Mesenteric fat pad (tissue), 1 donor: ENCODE results near the gene SRD5A1. TPM values are rescaled to one million over a fixed set of nuclear protein-coding genes. Genes with fewer than 3 reads are reported as not detected.

ENCODE experiments used
- DNase-seq: peaks from one replicate; pipeline ENCODE4 v3.0.0-alpha.2; 2020; ENCODE audit warnings: low spot score
- total RNA-seq: library from RNA; stranded (reverse); fragmentation: NEBNext Ultra II Directional; extraction: Animal tissue kit (Norgen Biotek cat#: 25700); gene quantifications from one replicate; pipeline ENCODE4 v1.2.1, GENCODE V29; 2021
- donor health status: DM: yes; HTN: yes; CAD: no.

SRD5A1 gene
- total RNA-seq, 1 donor from 2014 or later, result 3.8 TPM

- DNase-seq, result no peak
Observed at GRCh38 chr5:6682239-6682638, 49.0 kb downstream of the SRD5A1 start.

GRCh38 chr5:6683241-6683640 lies 50.0 kb downstream of the SRD5A1 start:
- no peak for DNase-seq

- DNase-seq, result no peak
Observed at GRCh38 chr5:6684075-6684474, 50.8 kb downstream of the SRD5A1 start.

- DNase-seq, result no peak
Observed at GRCh38 chr5:6686501-6686900, 53.3 kb downstream of the SRD5A1 start.

GRCh38 chr5:6686915-6687409 lies 53.7 kb downstream of the SRD5A1 start:
- DNase-seq, result no peak

- no peak for DNase-seq
Observed at GRCh38 chr5:6687505-6687904, 54.3 kb downstream of the SRD5A1 start.

- no peak for DNase-seq
Observed at GRCh38 chr5:6692906-6693305, 59.7 kb downstream of the SRD5A1 start.

GRCh38 chr5:6698696-6699095 lies 65.5 kb downstream of the SRD5A1 start:
- DNase-seq, result no peak

- DNase-seq, result no peak
Observed at GRCh38 chr5:6699357-6699756, 66.1 kb downstream of the SRD5A1 start.

GRCh38 chr5:6700074-6700684 lies 66.9 kb downstream of the SRD5A1 start:
- DNase-seq, result no peak

GRCh38 chr5:6700685-6701355 lies 67.6 kb downstream of the SRD5A1 start:
- DNase-seq, result no peak

GRCh38 chr5:6701491-6701890 lies 68.3 kb downstream of the SRD5A1 start:
- no peak for DNase-seq

- DNase-seq, result no peak
Observed at GRCh38 chr5:6702633-6703032, 69.4 kb downstream of the SRD5A1 start.

- no peak for DNase-seq
Observed at GRCh38 chr5:6703806-6704205, 70.6 kb downstream of the SRD5A1 start.

GRCh38 chr5:6704361-6704851 lies 71.2 kb downstream of the SRD5A1 start:
- DNase-seq, result no peak

GRCh38 chr5:6705088-6705487 lies 71.8 kb downstream of the SRD5A1 start:
- no peak for DNase-seq

- DNase-seq, result no peak
Observed at GRCh38 chr5:6705959-6706358, 72.7 kb downstream of the SRD5A1 start.

GRCh38 chr5:6707852-6708251 lies 74.6 kb downstream of the SRD5A1 start:
- no peak for DNase-seq

- DNase-seq, result no peak
Observed at GRCh38 chr5:6708814-6709213, 75.6 kb downstream of the SRD5A1 start.

GRCh38 chr5:6710070-6710469 lies 76.8 kb downstream of the SRD5A1 start:
- no peak for DNase-seq

- DNase-seq, result no peak
Observed at GRCh38 chr5:6710551-6711318, 77.5 kb downstream of the SRD5A1 start.
